Stimulated activated CD8-positive, alpha-beta memory T cell treated with anti-CD3 and anti-CD28 coated beads, Interleukin-12 subunit alpha, Interleukin-12 subunit beta, amount 100 ng/mL, for 4 hours (primary cell): ENCODE results near the gene EEF2.

Experiments used
- DNase-seq: peaks from one replicate; pipeline ENCODE4 v3.0.0-alpha.2; 2020; ENCODE audit warnings: low read depth

Gene EEF2

GRCh38 chr19:3984584-3984907 is 717 bp downstream of the EEF2 start:
- no peak for DNase-seq

DNA sequence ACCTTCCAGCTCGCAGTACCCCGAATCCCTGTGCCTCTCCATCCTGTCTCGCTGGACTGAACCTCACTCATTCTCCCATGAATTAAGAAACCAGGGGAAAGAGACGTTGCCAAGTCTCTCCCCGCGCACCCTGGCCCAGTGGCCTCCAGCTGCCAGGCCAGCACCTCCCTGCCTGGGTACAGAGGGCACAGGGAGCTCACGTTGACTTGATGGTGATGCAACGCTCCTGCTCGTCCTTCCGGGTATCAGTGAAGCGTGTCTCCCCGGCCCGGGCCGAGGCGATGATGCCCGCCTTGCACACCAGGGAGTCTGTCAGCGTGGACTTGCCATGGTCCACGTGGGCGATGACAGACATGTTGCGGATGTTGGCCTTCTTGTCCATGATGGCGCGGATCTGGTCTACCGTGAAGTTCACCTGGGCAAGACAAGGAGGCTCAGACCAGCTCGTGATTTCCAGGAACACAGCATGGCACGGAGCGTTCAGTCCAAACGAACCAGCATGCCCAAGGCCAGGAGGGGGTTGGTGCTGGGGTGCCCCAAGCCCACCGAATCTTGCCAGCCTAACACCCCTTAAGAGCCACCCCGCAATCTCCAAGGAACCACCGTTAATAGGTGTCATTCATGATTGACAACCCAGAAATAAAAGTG is 1.2 kb downstream of the EEF2 start:
- DNase-seq = no peak

DNA sequence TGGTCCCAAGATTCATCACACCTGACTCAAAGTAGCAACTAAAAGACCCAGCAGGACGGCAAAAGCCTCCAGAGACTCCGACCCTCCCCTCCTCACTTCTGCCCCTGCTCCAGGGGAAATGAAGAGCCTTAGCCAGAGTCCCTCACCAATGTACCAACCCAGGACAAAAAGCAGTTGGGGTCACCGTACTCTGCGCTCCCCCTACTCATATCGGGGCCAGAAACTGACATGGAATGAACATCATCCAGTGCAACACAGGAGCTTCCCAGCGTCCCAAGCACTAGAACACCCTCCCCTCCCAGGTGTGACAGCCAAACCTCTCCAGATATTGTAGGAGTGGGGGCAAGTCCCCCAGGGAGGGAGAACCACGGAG is 1.7 kb downstream of the EEF2 start:
- no peak for DNase-seq

DNA sequence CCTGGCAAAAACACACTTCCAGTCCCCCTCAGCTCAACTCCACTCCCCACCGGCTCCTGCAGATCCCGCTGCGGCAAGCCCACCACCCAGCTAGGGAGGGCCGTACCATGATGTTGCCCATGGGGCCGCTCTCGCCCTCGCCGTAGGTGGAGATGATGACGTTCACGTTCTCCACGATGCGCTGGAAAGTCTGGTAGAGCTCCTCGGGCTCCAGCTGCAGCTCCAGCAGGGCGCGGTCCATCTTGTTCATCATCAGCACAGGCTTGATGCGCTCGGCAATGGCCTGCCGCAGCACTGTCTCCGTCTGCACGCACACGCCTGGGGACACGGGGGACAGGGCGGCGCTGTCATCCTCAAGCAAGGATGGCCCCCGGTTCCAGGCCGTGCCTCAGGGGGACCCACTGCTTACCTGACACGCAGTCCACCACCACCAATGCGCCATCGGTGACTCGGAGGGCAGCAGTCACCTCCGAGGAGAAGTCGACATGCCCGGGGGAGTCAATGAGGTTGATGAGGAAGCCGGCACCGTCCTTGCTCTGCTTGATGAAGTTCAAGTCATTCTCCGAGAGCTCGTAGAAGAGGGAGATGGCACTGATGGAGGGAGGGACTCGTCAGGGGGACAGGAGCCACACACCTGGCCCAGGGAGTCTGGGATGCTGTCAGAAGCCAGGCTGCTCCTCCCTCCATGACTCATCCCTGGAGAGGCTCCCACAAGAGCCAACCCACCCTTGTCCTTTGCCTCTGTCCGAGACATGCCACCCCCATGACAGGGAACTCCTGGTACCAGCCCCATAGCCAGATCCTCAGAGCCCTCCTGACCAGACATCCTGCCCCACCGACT is 2.3 kb downstream of the EEF2 start:
- DNase-seq = no peak

GRCh38 chr19:3981736-3982681 is 3.3 kb downstream of the EEF2 start:
- DNase-seq = no peak

DNA sequence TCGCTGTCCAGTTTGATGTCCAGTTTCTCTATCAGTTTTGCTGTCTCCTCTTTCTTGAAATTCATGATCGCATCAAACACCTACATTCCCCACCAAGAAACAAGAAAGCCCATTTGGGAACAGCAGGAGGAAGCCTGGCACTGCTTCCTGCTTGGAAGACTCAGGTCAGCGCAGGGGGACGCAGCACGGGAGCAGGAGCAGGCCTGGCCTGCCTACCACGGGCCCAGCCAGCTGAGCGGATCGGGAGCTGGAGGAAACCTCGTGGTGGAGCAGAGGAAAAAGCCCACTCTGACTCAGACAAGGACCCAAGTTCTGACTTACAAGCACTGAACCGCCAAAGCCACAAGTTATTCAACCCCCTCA is 3.9 kb downstream of the EEF2 start:
- DNase-seq = no peak

DNA sequence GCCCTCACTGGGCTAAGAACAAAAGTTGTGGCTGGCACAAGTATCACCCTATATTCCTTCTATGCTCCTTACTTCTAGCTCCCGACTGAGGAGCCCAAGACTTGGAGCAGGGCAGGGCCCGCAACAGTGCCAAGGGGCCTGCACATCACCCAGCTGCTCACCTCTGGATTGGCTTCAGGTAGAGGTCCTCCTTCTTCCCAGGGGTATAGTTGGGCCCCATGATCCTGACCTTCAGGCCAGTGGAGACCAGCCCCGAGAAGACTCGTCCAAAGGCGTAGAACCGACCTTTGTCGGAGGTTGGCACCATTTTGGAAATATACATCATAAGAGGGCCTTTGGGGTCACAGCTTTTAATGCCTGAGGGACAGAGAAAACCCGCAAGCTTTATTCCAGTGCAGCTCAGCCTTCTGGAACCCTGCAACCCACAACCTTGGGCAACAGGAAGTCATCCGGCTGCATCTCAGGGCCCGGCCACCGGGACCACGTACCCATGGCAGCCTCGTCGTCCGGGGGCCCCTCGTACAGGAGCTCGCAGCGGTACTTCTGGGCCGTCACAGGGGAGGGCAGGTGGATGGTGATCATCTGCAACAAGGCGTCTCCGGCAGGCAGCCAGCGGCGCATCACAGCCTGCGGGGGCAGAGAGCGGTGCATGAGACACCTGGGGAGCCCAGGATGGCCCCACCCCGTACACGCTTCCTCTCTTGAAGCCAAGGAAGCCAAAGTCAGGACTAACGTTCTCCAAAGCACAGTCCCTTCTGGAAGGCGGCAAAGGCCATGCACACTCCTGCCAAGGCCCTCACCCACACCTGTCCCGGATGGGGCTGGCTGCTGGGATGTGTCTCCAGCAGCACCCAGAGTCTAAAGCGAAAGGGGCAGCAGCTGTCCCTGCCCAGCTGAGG is 4.7 kb downstream of the EEF2 start:
- no peak for DNase-seq

- no peak for DNase-seq
These were observed 5.5 kb downstream of the EEF2 start for GRCh38 chr19:3979674-3980352.

DNA sequence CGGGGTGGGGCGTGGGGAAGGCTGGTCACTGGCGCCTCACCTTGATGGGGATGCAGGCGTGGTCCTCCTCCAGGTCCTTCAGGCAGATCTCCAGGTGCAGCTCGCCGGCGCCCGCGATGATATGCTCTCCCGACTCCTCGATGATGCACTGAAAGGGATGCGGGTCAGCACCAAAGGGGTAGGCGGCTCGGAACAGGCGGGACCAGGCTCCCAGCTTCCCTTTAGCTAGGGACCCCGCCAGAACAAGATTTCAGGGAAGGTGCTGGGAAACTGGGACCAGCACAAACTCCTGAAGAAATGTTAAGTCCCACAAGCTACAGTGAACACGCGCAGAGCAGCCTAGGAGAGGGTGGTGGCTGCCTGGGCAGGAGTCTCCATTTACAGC is 6.0 kb downstream of the EEF2 start:
- DNase-seq = no peak

GRCh38 chr19:3978145-3978544 is 7.1 kb downstream of the EEF2 start:
- DNase-seq = no peak

DNA sequence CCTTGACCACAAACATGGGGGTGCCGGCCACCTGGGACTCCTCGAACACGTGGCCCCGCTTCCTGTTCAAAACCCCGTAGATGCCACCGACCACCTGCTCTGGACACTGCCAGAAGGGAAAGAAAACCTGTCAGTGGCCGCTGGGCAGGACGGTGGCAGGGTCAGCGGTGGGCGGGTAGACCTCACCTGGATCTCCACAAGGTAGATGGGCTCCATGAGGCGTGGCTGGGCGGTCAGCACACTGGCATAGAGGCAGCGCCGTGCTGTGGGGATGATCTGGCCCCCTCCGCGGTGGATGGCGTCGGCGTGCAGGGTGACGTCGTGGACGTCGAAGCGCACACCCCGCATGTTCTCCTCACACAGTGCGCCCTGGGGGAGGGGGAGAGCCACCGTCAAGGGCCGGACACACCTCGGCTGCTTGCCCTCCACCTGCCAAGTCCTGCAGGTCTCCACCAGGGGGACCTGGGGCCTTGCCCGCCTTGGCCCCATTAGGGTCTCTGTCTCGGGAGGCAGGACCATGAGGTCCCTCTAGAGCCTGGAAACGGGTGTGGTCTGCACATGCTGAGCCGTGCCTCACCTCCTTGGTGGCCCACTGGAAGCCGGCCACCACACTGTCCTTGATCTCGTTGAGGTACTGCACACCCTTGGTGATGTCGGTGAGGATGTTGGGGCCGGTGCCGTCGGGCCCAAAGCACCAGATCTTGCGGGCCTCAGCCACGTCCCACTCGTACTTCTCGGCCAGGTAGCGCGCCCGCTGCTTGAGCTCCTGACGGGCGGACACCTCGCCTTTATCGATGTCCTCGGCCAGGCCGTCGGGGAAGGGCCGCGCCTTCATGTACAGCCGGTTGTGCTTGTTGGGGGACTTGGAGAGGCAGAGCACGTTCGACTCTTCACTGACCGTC is 7.8 kb downstream of the EEF2 start:
- no peak for DNase-seq

DNA sequence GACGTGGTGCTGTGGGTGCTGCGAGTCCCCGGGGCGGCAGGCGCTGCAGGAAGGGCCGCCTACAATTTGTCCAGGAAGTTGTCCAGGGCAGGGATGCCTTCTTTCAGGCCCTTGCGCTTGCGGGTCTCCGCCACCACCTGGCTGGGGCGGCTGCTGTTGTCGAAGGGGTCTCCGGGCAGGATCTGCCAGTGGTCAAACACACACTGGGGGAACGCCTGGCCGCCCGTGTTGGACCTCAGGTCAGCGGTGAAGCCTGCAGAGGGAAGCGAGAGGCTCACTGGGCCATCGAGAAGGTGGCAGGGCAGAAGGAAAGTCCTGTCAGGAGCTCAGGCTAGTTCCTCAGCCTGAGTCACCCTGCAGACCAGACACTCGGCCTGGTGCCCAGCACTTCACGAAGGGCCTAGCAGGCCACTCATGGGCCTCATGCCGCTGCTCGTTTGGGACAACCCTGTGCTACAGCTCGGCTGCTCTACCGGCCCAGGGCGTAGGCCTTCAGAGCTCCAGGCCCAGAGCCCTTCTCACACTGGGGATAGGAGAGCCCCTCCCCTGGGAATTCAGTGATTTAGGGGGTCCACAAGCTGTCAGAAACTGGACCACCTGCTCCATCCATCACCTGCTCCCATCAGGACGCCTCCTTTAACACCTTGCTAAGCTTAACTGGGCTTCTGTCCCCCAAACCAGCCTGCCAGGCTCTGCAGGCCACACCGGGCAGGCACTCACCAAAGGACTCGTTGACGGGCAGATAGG is 8.6 kb downstream of the EEF2 start:
- no peak for DNase-seq

GRCh38 chr19:3975637-3976087 is 9.6 kb downstream of the EEF2 start:
- DNase-seq = no peak

DNA sequence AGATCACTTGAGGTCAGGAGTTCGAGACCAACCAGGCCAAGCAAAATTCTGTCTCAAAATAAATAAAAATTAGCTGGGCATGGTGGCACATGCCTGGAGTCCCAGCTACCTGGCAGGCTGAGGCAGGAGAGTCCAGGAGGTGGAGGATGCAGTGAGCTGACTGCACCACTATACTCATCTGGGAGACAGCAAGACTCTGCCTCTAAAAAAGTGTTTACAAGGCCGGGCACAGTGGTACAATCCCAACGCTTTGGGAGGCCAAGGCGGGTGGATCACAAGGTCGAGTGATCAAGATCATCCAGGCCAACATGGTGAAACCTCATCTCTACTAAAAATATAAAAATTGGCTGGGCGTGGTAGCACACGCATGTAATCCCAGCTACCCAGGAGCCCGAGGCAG is 10.1 kb downstream of the EEF2 start:
- no peak for DNase-seq

- peak; percentile 88 for DNase-seq
These were observed 14.3 kb downstream of the EEF2 start, which contains the start of gene DAPK3 for GRCh38 chr19:3970808-3971598. Gene DAPK3, minus strand, starts transcription at chr19:3971099. Its CDS starts 1,364 bp downstream, at chr19:3969735.

DNA sequence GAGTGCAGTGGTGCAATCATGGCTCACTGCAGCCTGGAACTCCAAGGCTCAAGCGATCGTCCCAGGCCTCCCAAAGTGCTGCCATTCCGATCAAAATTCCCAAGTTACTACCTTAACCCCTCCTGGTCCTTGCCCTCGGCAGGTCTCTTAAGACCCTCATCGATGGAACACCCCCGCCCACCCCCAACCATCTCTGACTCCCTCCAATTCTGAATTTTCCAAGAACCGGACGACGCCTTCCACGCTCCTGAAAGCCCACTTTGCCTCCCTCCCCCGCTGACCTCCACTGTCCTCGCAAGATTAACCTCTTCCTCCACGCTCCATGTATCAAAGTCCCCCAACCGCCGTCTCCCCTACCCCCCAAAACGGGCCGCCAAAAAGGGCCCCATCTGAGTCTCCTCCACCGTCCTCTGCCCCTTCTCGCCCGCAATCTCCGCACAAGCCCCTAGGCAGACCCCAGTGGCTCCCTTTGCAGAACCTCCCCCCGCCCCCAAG is 14.9 kb downstream of the EEF2 start:
- DNase-seq = no peak

DNA sequence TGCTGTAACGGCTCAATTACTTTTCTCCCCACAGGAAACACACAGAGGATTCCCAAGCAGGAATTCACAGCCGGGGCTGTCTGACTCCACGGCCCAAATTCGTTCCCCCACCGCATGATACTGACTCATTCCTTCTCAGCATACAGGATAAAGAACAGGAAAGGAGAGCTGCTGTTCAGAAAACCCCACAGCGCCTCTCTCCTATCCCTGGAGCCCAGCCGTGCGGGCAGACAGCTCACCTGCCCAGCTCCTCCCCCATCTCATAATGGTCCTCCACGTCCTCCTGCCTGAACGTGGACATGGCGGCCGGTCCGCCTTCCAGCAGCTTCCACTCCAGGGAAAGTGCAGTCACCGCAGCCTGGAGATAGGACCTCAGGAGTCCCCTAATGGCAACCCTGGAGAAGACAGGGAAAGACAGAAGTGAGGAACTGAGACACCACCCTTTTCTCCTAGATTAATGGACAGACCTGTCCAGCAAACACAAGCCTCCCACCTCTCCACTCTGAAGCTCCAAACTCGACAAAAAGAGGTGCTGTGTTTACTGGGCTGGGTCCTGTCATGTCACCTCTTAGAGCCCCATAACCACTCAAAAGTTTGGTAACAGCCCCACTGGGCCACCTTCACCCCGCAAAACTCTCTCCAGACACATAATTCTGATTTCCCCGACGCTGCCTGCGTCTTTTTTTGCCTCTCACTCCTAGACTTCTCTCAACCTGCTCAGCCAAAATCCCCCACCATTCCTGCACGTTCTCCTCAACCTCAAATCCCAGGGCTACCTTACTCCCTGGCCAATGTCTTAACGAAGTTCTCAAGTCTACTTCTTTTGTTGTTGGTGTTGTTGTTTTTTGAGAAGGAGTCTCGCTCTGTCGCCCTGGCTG is 15.6 kb downstream of the EEF2 start:
- DNase-seq = no peak
